HepG2 (cell line): Measurements from ENCODE around the gene RABGGTA.

Experiments used
- CREB1 ChIP-seq, 2 experiments: fragments of 450-650 bp in 1 of 2; IDR thresholded peaks; 2 replicates each; pipeline ENCODE4 v1.6.1; 2016 to 2017; ENCODE audit warnings: control low read depth in 1 of 2, mild to moderate bottlenecking in 1 of 2, missing compliant biosample characterization in 1 of 2, missing genetic modification characterization in 1 of 2
- MAFK ChIP-seq, 2 experiments: IDR thresholded peaks in 1 of 2; conservative IDR thresholded peaks in 1 of 2; 2 replicates each; pipeline ENCODE4 v1.6.1; 2011; ENCODE audit warnings: improper control_type of control experiment in 2 of 2, low read length in 2 of 2
- MED1 ChIP-seq: sonication (generic); formaldehyde crosslinking; IDR thresholded peaks from 2 replicates; pipeline ENCODE4 v1.4.0; 2020; ENCODE audit warnings: missing genetic modification reagents
- NR2C2 ChIP-seq: sonication (generic); formaldehyde crosslinking; IDR thresholded peaks from 2 replicates; pipeline ENCODE4 v1.4.0; 2020; ENCODE audit warnings: missing genetic modification reagents, mild to moderate bottlenecking, moderate library complexity, borderline replicate concordance
- POLR2A ChIP-seq, 2 experiments: IDR thresholded peaks; 2 replicates each; pipeline ENCODE4 v1.6.1; 2011; ENCODE audit warnings: low read depth in 2 of 2, low read length in 2 of 2, mild to moderate bottlenecking in 1 of 2, moderate library complexity in 1 of 2; ENCODE audit not compliant: insufficient read depth in 1 of 2
- RAD21 ChIP-seq: fragments of 450-650 bp; formaldehyde crosslinking; IDR thresholded peaks from 2 replicates; pipeline ENCODE4 v1.5.0; 2020; ENCODE audit warnings: mild to moderate bottlenecking
- SNRNP70 ChIP-seq: fragments of 200-400 bp; formaldehyde crosslinking; IDR thresholded peaks from 2 replicates; pipeline ENCODE4 v1.6.1; 2017; ENCODE audit warnings: mild to moderate bottlenecking, low read depth, low read length, moderate library complexity
- TCF7L2 ChIP-seq: IDR thresholded peaks from 2 replicates; pipeline ENCODE4 v1.6.1; 2011; ENCODE audit warnings: mild to moderate bottlenecking, low read depth, low read length, moderate library complexity
- TOPORS ChIP-seq: sonication (generic); formaldehyde crosslinking; IDR thresholded peaks from 2 replicates; pipeline ENCODE4 v1.8.0; 2023; ENCODE audit warnings: mild to moderate bottlenecking, missing genetic modification reagents
- ZBTB14 ChIP-seq: sonication (generic); formaldehyde crosslinking; IDR thresholded peaks from 2 replicates; pipeline ENCODE4 v1.4.0; 2020; ENCODE audit warnings: missing genetic modification reagents
- TF ChIP-seq, protein P1 (sequence below): sonication (generic); formaldehyde crosslinking; IDR thresholded peaks from 2 replicates; pipeline ENCODE4 v1.5.0; 2020; ENCODE audit warnings: mild to moderate bottlenecking, missing genetic modification reagents, moderate library complexity

DNA sequence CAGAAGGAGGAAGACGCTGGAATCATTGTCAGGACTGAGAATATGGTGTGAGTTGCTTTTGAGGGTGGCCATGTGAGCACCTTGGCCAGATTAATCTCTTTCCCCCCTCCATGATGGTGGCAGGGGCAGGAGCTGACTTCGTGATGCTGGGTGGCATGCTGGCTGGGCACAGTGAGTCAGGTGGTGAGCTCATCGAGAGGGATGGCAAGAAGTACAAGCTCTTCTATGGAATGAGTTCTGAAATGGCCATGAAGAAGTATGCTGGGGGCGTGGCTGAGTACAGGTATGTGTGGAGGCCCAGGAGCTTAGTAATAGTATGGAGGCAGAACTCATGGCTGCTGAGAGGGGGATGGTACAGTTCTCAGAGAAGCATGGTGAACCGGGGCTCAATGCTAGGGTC is 33.3 kb downstream of the RABGGTA start:
- TF ChIP-seq TOPORS (CRISPR knock-in tag), result no peak
- no peak for TF ChIP-seq POLR2A (IDR thresholded peaks at IDR 0.05; ENCODE audit: insufficient read depth in 1 of 2, low read depth in 2 of 2, low read length in 2 of 2)
- TF ChIP-seq CREB1 (IDR thresholded peaks at IDR 0.05), result no peak
- TF ChIP-seq CREB1 (CRISPR knock-in tag; IDR thresholded peaks at IDR 0.05), result no peak
- TF ChIP-seq ZBTB14, result no peak
- TF ChIP-seq, protein P1, sequence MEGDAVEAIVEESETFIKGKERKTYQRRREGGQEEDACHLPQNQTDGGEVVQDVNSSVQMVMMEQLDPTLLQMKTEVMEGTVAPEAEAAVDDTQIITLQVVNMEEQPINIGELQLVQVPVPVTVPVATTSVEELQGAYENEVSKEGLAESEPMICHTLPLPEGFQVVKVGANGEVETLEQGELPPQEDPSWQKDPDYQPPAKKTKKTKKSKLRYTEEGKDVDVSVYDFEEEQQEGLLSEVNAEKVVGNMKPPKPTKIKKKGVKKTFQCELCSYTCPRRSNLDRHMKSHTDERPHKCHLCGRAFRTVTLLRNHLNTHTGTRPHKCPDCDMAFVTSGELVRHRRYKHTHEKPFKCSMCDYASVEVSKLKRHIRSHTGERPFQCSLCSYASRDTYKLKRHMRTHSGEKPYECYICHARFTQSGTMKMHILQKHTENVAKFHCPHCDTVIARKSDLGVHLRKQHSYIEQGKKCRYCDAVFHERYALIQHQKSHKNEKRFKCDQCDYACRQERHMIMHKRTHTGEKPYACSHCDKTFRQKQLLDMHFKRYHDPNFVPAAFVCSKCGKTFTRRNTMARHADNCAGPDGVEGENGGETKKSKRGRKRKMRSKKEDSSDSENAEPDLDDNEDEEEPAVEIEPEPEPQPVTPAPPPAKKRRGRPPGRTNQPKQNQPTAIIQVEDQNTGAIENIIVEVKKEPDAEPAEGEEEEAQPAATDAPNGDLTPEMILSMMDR (CRISPR knock-in tag), result no peak
- TF ChIP-seq TCF7L2, result no peak
- TF ChIP-seq SNRNP70, result no peak
- TF ChIP-seq MAFK (conservative IDR thresholded peaks at IDR 0.05 in 1 of 2, IDR thresholded peaks at IDR 0.05 in 1 of 2; ENCODE audit: low read length in 2 of 2), result no peak
- TF ChIP-seq MED1 (CRISPR knock-in tag), result no peak
- TF ChIP-seq NR2C2 (CRISPR knock-in tag), result no peak
- no peak for TF ChIP-seq RAD21
